GM18507 (cell line): ENCODE results near the gene USH1C.

ENCODE experiments used
- DNase-seq: peaks from one replicate; pipeline ENCODE4 v3.0.0; 2011; ENCODE audit warnings: low read depth; ENCODE audit not compliant: insufficient read length; ENCODE audit errors: extremely low spot score
- FAIRE-seq: peaks from 2 replicates; lab custom pipeline; 2011; peaks lifted over from hg19 to GRCh38; lab: Jason Lieb, UNC

The USH1C gene

GRCh38 chr11:17571431-17572358, 27.5 kb upstream of the USH1C start:
- FAIRE-seq (no peak), DNase-seq (no peak)

GRCh38 chr11:17570034-17570433, 25.8 kb upstream of the USH1C start:
- FAIRE-seq (no peak), DNase-seq (no peak)

- no peak for DNase-seq
- FAIRE-seq, result no peak
Observed at GRCh38 chr11:17568944-17569343, 24.7 kb upstream of the USH1C start.

- no peak for FAIRE-seq
- no peak for DNase-seq
Observed at GRCh38 chr11:17564687-17565042, 20.4 kb upstream of the USH1C start.

GRCh38 chr11:17563961-17564686, 19.9 kb upstream of the USH1C start:
- DNase-seq (no peak), FAIRE-seq (no peak)

GRCh38 chr11:17563231-17563646, 19.0 kb upstream of the USH1C start:
- DNase-seq, result no peak
- FAIRE-seq, result no peak

- no peak for DNase-seq
- FAIRE-seq, result no peak
Observed at GRCh38 chr11:17561526-17561925, 17.3 kb upstream of the USH1C start.

- FAIRE-seq (no peak), DNase-seq (no peak)
Observed at GRCh38 chr11:17561111-17561415, 16.8 kb upstream of the USH1C start.

GRCh38 chr11:17560281-17561110, 16.3 kb upstream of the USH1C start:
- no peak for DNase-seq
- no peak for FAIRE-seq

GRCh38 chr11:17559341-17560087, 15.3 kb upstream of the USH1C start:
- FAIRE-seq (no peak), DNase-seq (no peak)

GRCh38 chr11:17558916-17559315, 14.7 kb upstream of the USH1C start:
- FAIRE-seq (no peak), DNase-seq (no peak)

- FAIRE-seq (no peak), DNase-seq (no peak)
Observed at GRCh38 chr11:17558025-17558780, 14.0 kb upstream of the USH1C start.

- DNase-seq (no peak), FAIRE-seq (no peak)
Observed at GRCh38 chr11:17556999-17557398, 12.8 kb upstream of the USH1C start.

- no peak for FAIRE-seq
- DNase-seq, result no peak
Observed at GRCh38 chr11:17554487-17554886, 10.3 kb upstream of the USH1C start.

GRCh38 chr11:17553249-17553546, 9.0 kb upstream of the USH1C start:
- FAIRE-seq (no peak), DNase-seq (no peak)

- FAIRE-seq (no peak), DNase-seq (no peak)
Observed at GRCh38 chr11:17552392-17553248, 8.4 kb upstream of the USH1C start.

GRCh38 chr11:17552041-17552355, 7.8 kb upstream of the USH1C start:
- no peak for FAIRE-seq
- DNase-seq, result no peak

GRCh38 chr11:17551347-17552040, 7.3 kb upstream of the USH1C start:
- DNase-seq (no peak), FAIRE-seq (no peak)
